HG03378 (cell line): Measurements from ENCODE around the gene SPATA7.

Experiments used
- ATAC-seq: cut with Tn5 transposase; IDR thresholded peaks from one replicate; pipeline ENCODE4 v1.9.1; 2021; ENCODE audit warnings: mild to moderate bottlenecking, moderate library complexity; ENCODE audit not compliant: unreplicated experiment

SPATA7 gene

DNA sequence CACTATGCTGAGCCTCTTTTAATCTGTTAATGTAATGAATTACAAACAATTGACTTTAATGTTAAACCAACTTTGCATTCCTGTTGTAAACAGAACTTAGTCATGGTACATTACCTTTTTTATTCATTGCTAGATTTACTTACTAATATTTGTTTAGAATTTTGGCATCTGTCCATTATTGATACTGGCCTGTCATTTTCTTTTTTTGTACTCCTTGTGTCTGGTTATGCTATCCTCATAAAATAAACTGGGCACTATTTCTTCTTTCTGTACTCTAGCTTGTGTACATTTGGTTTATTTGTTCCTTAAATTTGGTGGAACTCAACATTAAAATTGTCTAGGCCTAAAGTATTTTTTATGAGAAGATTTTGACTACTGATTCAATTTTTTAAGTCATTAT, 32.1 kb downstream of the SPATA7 start:
- no peak for ATAC-seq

DNA sequence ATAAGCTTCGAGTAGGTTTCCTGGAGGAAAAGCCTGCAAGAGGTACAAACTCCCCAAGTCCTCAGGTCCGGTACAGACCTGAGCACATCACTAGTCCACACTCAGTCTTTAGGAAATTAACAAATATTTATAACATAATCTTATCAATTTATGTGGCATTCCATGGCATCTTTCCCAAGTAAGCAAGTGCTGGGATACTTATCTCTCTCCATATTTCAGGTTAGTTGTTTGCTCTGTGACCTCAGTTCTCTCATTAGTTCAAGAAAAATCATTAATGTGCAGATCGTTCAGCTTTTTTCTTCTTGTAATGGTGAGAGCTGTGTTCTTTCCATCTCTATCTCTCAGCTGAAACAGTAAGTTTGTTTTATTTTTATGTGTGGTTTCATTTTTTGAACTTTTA, 34.7 kb downstream of the SPATA7 start:
- no peak for ATAC-seq

DNA sequence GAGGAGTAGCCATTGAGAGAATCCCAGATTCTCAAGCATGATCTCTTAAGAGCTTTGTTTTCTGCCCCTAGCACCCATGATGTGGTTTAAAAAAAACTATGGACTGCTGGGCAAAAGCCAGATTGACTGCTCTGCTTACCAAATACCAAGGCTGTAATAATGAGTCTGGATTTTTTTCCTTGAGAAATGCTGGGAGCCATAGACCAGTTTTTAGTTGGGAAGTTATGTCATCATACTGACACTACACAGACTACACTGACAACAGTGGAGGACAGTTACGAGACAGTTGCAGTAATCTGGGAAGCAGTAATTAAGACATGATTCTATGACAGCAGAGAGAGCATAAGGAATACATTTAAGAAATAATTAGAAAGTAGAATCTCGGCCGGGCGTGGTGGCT, 35.8 kb downstream of the SPATA7 start:
- no peak for ATAC-seq

DNA sequence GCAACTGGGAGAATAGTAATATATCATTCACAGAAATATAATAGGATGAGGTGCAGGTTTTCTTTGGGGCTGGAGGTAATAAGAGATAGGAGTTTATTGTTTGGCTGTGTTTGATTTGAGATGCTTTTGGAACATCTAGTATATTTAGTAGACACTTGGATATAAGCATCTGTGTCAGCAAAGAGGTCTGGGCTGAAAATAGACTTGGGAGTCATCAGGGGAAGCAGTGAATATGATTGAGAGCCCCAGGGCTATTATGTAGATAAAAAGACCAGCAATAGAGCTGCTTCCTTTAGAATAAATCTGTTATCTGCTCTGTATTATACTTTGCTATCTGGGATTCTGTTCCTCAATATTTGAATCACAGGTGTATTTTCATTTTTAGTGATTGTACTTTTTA, 36.6 kb downstream of the SPATA7 start:
- ATAC-seq: no peak

DNA sequence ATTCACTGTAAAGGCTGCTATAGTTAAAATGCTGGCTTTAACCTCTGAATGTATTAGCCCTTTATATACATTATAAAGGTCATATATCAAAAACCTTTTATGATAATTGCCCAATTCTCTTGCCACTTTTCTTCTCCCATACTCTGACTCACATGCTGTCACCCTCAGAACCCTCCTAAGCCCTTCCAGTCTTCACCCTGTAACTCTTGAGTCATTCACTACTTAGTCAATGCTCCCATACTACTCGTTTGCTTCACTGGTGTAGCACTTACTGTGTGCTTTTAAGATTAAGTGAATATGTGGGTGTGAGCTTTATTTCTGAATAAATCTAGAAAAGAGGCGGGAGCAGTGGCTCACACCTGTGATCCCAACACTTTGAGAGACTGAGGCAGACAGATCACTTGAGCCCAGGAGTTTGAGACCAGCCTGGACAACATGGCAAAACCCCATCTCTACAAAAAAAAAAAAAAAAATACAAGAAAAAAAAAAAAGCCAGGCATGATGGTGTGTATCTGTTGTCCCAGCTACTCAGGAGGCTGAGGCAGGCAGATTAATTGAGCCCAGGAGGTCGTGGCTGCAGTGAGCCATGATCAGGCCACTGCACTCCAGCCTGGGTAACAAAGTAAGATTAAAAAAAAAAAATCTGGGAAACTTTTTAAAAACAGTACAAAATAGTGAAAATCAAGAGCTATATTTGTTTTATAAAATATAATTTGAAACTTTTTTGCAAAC, 37.6 kb downstream of the SPATA7 start:
- ATAC-seq: no peak

DNA sequence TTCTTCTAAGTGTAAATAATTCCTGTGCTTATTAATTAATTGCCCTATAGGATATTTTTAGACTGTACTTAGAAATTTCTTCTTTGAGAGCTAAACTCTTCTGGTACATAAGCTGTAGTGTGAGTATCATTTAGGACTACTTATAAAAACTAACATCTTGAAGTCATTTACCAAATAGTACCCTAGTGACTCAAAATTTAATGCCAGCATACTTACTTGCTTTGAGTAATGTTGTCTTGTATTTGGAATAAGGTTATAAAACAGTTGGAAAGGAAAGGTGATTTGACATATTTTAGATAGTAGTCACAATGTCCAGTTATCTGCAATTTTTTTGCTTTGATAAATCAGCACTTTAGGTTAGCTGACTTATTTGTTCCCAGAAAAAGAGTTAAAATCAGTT, 39.1 kb downstream of the SPATA7 start:
- ATAC-seq: no peak

DNA sequence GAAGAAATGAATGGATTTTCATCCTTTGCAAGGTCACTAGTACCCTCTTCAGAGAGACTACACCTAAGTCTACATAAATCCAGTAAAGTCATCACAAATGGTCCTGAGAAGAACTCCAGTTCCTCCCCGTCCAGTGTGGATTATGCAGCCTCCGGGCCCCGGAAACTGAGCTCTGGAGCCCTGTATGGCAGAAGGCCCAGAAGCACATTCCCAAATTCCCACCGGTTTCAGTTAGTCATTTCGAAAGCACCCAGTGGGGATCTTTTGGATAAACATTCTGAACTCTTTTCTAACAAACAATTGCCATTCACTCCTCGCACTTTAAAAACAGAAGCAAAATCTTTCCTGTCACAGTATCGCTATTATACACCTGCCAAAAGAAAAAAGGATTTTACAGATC, 40.8 kb downstream of the SPATA7 start:
- ATAC-seq: no peak

DNA sequence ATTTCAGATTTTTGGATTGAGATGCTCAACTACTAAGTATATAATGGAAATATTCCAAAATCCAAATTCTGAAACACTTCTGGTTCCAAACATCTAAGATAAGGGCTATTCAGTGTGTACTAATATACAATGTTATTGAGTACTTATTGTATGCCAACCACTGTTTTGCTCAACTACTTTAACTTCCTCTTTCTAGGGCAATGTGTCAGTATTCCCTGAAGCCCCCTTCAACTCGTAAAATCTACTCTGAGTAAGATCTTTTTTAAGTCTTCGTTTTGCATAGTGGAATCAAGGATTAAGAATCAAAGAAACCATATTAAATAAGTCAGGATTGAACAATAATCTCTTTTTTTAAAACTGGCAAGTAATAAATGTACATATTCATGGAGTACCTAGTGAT, 45.5 kb downstream of the SPATA7 start:
- ATAC-seq: no peak

DNA sequence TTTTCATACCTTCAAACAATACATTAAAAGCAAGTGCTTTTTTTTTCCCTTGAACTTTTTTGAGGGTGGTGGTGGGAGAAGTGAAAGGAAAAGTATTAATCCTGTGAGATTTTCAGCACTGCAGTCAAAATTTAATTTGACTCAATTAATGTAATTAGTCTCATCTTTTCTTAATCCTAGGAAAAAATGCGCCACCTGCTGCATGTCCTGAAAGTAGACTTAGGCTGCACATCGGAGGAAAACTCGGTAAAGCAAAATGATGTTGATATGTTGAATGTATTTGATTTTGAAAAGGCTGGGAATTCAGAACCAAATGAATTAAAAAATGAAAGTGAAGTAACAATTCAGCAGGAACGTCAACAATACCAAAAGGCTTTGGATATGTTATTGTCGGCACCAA, 52.2 kb downstream of the SPATA7 start:
- no peak for ATAC-seq

DNA sequence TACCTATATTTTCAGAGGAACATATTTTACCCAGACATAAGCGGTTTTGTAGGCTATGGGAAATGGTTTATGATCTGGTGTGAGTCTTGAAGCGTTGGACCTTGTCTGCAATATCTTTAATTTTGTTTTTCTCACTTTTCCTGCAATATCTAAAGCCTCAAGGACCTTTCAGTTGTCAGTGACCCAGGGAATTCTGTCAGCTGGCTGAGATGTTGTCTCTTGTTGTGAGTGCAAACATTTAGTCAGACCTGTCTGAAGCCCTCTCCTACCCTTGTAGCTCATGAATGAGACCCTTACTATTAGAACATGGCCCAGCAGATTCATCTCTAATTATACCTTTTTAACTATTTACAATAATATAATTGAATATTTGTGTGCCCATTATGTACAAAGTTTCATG, 53.6 kb downstream of the SPATA7 start:
- no peak for ATAC-seq

DNA sequence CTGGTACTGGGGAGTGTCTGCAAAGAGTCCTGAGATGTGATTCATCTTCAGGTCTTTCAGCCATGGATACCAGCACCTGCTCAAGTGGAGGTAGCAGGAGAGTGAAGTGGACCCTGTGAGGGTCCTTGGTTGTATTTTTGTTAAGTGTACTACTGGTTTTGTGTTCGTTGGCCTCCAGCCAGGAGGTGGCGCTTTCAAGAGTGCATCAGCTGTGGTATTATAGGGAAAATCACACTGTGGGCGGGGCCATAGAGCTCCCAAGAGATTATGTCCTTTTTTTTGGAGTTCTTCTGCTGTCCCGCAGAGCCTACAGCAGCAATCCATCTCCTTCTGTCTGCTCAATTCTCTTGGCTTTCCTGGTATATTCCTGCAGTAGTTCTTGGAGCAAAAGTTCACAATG, 66.8 kb downstream of the SPATA7 start:
- no peak for ATAC-seq

DNA sequence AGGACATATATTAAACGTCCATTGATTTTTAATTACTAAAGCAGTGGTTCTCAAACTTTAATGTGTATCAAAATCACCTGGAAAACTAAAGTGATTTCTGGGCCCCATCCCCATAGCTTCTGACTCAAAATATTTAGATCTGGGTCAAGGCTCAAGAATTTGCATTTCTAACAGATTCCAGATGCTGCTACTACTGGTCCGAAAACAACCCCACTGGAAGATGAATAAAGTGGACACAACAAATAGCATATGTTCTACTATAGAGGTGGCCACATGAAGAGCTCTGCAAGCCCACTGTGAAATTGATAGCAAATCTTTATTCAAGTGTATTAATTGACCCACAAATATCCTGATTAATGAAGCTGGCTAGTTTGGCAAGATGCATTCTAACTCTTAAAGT, 69.4 kb downstream of the SPATA7 start:
- no peak for ATAC-seq

DNA sequence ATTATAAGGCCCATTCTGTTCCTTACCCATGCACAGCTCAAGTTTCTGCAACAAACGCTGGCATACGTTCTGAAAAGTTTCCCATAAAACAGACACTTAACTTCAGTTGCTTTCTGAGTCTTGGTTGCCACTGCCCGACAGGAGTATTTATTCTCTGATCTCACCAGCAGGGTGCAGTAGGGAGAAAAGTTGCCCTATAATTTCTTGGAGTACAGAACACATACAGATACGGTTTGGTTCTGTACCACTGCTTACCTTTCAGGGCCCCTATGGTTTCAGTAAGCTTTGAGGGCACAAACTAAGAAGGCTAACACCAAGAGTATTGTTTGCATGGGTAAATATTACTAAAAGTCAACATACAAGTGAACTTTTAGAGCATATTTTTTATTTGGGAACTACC, 77.9 kb downstream of the SPATA7 start:
- ATAC-seq: no peak

DNA sequence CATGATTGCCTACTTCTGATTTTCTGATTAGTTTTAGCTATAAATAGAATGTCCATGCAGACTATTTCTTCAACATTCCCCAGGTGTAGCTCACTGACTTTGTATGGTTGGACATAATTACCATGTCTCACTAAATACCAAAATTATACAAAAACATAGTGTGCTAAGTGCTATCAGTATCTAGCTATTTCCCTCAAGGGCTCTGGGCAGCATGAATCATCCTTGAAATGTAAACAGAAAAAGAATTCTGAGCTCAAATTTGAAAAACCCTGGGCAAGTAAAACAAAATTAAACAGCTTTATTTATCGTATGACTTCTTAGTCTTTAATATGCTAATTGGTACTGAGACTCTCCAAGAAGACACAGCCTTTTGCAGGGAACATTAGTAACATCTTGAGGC, 82.9 kb downstream of the SPATA7 start:
- no peak for ATAC-seq

DNA sequence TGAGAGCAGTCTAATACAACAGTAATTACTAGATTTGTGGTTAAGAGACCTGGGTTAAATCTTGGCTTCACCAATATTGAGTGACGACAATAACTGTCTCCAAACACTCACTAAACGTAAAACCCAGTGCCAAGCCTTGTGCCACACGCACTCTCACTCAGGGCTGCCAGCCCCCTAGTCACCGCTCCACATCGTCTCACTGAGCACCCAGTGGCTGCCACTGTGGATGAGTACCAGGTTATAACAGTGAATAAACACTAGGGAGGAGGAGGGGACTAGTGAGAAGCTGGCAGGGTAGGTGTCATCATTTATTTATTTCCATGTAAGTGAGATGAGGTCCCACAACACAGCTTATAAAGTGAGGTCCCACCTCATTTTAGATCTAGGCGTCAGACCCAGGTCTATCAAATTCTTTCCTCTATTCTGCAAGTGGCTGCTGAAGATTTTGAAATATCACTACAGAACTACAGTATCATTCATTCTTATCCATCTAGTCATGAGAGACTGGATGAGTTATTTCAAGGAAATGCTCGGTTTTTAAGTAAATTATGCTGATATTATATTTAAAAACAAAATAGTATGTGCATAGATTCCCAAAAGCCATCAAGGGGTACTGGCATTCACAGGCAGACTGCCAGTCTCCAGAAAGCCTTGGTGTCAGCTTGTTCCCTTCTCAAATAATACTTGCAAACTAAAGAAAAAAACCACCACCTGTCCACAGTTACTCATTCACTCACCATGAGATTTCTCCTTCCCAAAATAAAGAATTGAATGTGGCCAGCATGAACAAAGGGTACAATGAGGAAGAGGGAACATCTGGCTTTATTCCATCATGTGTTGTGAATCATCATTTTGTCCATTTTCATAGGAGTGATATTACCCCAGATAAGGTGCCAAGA, 85.3 kb downstream of the SPATA7 start:
- ATAC-seq: no peak

DNA sequence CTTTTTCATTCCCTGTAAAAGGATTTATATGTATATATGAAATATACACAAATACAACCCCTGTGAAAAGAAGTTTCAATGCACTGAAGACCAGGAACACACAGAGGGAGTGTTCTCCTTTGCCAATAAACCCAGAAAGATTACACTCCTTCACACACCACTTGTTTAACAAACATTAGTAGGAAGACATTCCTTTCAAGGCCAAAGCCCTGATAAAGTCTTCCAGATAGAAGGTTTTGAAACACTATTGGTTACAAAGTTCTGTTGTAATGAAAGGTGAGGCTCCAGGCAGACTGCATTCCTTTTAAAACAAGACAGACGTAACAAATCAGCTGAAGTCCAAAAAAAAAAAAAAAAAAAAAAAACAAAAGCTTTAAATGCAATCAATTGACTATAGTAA, 88.3 kb downstream of the SPATA7 start:
- ATAC-seq: no peak

DNA sequence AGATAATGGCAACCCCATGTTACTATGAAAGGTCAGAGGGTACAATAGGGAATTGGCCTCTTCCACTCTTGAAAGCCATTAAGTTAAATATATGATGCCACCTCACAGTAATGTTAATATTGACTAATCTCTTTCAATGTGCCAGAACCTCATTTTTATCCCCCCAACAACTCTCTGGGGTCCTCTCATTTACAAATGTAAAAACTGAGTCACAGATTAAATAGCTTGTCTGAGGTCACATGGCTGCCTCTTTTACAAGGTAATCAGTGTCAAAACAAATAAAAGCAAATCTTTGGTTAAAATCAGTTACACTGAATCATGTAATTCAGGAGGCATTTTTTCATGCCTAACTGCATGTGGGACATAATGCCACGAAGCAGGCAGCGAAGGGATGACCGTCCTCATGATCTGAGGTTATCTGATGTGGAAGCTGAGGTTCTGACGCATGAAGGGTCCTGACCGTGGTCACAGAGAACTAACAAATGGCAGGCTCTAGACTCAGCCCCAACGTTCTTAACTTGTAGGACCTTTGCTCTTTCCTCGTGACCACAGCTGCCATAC, 90.8 kb downstream of the SPATA7 start:
- no peak for ATAC-seq

DNA sequence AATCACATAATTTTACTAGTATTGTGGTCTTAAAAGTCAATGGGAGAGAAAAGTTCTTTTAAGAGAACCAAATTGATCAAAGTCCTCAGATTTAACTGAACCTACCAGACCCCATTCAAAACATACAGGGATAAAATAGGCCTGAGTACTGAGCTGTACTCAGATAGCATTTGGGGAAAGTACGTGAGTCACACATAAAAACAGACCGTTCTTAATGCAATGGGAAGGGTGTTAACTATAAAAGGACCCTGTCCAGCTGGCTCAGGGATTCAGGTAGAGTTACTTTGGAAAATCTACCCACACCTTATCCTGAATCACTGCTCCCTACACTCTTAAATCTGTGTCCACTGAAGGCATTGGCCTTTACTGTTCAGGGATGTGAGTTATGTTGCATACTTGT, 91.4 kb downstream of the SPATA7 start:
- no peak for ATAC-seq

DNA sequence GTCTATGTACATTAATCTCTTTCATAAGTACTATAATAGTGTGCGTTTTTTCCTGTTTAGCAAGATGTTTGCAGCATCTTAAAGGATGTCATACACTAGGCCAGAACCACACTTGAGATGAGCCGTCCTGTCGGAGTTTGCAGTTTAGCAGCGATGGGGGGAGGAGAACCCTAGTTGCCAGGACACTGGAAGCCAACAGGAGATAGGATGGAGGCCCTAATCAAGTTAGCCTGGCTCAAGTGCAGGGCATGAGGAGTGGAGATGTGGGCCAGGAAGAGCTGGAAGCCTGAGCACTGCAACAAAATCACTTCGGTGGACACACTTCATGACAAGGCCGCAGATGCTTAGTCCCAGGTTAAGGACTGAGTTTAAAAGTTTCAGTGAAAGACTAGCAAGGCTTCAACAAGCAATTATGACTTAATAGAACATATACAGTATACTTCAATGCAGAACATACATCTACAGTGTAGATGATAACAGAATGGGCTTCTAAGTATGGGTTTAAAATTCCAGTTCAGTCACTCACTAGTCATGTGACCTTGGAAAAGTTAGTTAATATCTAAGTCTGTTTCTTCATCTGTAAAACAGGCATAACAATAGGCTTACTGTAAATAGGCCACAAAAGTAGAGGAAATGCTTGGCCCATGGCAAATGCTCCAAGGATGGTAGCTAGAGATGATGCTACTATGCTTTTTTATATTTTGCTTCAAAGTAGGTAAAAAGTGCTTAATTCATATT, 92.2 kb downstream of the SPATA7 start:
- ATAC-seq: no peak

DNA sequence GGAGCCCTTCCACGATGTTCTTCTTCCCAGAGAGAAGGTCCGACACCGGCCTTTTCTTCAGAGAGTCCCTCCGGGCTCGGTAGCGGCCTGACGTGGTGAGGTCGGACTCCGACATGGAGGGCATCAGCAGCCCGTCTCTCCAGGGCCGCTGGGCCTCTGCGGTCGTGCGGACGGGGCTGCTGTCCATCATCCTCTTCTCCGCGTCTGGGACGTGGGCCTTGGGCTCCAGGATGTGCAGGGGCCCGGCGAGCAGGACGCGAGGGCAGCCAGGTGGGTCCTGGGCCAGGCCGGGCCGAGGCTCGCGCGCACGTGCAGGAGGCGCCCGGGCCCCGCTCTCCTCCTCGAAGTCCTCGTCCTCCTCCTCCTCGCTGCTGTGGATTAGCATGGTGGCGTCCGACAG, 93.5 kb downstream of the SPATA7 start:
- no peak for ATAC-seq

DNA sequence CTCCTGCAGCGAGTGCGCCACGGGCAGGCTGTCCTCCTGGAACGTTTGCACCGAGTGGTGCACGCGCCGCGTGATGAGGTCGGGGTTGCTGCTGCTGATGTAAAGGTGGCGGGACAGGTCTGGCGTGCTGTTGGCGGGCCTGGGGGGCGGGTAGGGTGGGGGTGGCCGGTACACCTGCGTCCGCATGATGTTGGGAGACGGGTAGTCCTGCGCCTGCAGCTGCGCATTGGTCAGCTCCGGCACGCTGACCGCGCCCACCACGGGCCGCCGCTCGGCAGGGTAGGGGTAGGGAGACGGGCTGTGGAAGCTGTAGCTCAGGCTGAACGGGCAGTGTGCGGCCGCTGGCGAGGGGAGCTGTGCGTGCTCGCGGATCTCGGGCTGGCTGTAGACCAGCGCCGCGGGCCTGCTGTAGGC, 94.1 kb downstream of the SPATA7 start:
- ATAC-seq: no peak
